ENCODE measurements around the gene SMIM36. TPM values are rescaled to one million over a fixed set of nuclear protein-coding genes. Genes with fewer than 3 reads are reported as not detected.
A peak's percentile ranks its signal among the peaks of the same experiment; 100 is the strongest.

SMIM36 gene
- total RNA-seq: not detected

DNA sequence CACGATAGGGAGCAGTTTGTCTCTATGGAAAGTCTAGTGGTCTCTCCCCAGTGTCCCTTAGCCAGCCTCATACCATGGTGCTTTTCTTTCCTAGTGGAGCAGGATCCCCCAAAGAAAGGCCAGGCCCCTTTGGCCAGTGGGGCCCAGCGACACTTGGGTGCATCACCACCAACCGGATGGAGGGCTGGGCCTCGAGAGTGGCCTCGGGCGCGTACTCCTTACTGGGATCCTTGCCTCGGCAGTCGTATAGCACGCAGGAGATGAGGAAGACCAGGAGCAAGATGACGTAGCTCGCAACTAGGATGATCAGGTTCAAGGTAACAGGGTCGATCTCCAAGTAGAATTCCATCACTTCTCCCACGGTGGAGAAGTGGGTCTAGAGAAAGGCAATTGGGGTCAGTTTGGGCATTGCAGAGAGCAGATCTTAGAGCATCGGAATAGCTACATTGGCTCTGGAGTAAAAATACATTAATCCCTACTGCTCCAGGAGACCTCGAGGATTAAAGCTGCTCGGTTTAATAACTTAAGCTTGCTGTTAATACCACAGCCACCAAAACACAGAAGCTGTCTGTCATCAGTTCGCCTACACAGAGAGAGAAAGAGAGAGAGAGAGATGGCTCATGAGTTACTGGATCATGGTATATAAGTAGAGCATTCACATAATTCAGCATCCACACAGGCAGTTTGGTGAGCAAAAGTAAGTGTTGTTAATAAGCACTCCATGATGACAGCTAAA is at the start of gene SMIM36:
Gene SMIM36, minus strand, starts transcription at position 467 of the 736 bp plus-strand sequence.
- no peaks in the 10 kb centered on the region for H3K27me3 ChIP-seq
- no peaks in the 10 kb centered on the region for H3K4me1 ChIP-seq
- H3K27ac ChIP-seq: no peak within 1 kb of the TSS
- H3K9me3 ChIP-seq: no peaks in the 10 kb centered on the region
- no peaks in the 10 kb centered on the region for H3K36me3 ChIP-seq
- TF ChIP-seq POLR2AphosphoS5 (IDR thresholded peaks at IDR 0.05): no peak
- TF ChIP-seq, protein P1, sequence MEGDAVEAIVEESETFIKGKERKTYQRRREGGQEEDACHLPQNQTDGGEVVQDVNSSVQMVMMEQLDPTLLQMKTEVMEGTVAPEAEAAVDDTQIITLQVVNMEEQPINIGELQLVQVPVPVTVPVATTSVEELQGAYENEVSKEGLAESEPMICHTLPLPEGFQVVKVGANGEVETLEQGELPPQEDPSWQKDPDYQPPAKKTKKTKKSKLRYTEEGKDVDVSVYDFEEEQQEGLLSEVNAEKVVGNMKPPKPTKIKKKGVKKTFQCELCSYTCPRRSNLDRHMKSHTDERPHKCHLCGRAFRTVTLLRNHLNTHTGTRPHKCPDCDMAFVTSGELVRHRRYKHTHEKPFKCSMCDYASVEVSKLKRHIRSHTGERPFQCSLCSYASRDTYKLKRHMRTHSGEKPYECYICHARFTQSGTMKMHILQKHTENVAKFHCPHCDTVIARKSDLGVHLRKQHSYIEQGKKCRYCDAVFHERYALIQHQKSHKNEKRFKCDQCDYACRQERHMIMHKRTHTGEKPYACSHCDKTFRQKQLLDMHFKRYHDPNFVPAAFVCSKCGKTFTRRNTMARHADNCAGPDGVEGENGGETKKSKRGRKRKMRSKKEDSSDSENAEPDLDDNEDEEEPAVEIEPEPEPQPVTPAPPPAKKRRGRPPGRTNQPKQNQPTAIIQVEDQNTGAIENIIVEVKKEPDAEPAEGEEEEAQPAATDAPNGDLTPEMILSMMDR (IDR thresholded peaks at IDR 0.05): no peak
- no peak for TF ChIP-seq POLR2A (IDR thresholded peaks at IDR 0.05)
- intact Hi-C loops (cut with DNase I; ENCODE audit: low total_unique reads): no loop called here
- H3K4me3 ChIP-seq: no peak within 1 kb of the TSS
- DNase-seq (ENCODE audit: low spot score in 2 of 2): no peak

DNA sequence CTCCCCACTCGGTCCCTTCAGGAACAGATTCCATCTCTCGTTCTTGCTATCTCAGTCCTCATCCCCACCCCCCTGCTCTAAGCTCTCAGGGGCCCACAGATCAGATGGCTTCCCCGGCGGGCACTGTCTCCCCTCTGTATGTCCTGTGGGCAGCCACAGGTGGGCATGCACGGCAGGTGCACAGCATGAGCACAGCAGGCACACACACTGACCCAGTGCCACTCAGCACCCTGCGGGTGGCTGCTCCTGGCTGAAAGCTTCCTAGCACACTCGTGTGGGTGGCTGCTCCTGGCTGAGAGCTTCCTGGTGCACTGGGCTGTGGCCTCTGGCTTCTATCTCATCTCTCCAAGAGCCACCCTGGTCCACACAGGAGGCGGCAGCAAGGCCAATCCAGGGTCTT is 44.5 kb upstream of the SMIM36 start:
- TF ChIP-seq POLR2A (IDR thresholded peaks at IDR 0.05) (no peak), POLR2AphosphoS5 (IDR thresholded peaks at IDR 0.05) (no peak)
- TF ChIP-seq, protein P1 (IDR thresholded peaks at IDR 0.05): no peak
- H3K4me3 ChIP-seq: no peak overlapping the region
- DNase-seq (ENCODE audit: low spot score in 2 of 2): no peak
- intact Hi-C loops (cut with DNase I; ENCODE audit: low total_unique reads): no loop called here
- no peak overlapping the region for H3K27ac ChIP-seq
- no peaks in the 10 kb centered on the region for H3K27me3 ChIP-seq
- no peaks in the 10 kb centered on the region for H3K9me3 ChIP-seq
- H3K36me3 ChIP-seq: no peaks in the 10 kb centered on the region
- H3K4me1 ChIP-seq: no peaks in the 10 kb centered on the region

DNA sequence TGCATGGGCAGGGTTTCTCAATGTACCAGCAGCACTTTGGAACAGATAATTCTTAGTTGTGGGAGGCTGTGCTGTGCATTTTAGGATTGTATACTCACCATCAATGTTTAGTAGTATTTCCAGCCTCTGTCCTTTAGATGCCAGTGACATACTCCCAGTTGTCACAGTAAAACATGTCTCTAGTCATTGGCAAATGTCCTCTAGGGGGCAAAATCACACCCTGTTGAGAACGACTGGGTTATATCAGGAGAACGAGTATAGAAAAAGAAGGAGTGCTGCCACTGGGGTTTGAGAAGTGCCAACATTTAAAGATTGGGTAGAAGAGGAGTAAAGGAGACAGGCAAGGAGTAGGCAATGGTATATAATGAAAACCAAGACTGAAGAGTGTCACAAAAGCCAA is 37.9 kb upstream of the SMIM36 start:
- Histone ChIP-seq H3K27ac (no peak overlapping the region), H3K4me1 (no peaks in the 10 kb centered on the region), H3K9me3 (no peaks in the 10 kb centered on the region), H3K4me3 (no peak overlapping the region), H3K36me3 (no peaks in the 10 kb centered on the region), H3K27me3 (no peaks in the 10 kb centered on the region)
- TF ChIP-seq POLR2AphosphoS5 (IDR thresholded peaks at IDR 0.05): no peak
- no peak for TF ChIP-seq POLR2A (IDR thresholded peaks at IDR 0.05)
- TF ChIP-seq, protein P1 (IDR thresholded peaks at IDR 0.05): peak in 1 of 3 donors; percentile 12
- no peak for DNase-seq (ENCODE audit: low spot score in 2 of 2)
- intact Hi-C loops (cut with DNase I; ENCODE audit: low total_unique reads): no loop called here

DNA sequence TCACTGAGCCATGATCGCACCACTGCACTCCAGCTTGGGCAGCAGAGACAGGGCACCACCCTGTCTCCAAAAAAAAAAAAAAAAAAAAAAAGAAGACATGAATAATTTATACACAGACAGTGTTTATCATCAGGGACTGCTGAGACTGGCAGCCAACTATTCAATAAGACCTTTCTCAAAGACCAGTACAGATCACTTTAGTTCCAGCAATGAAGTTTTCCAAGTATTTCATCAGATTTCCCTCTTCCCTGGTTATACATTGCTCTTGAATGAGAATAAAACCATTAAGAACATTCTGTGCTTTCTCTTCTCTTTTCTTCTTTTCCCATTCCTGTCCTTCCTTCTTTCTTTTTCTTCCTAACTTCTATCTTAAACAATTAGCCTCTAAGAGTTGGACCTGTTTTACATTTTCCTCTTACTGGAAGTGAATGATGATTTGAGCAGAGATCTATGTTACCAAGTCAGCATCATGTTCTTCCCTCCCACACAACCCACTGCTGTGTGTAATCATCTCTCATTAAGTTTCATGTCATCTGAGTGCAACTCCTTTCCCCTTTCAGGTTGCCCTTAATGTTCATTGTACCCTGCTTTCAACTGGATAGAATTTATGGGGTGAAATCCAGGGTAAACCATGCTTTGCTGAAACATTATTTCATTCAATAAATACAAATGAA is 35.9 kb upstream of the SMIM36 start:
- intact Hi-C loops (cut with DNase I; ENCODE audit: low total_unique reads): no loop called here
- no peaks in the 10 kb centered on the region for H3K36me3 ChIP-seq
- DNase-seq (ENCODE audit: low spot score in 2 of 2): no peak
- TF ChIP-seq POLR2A (IDR thresholded peaks at IDR 0.05) (no peak), POLR2AphosphoS5 (IDR thresholded peaks at IDR 0.05) (no peak)
- TF ChIP-seq, protein P1 (IDR thresholded peaks at IDR 0.05): no peak
- H3K27ac ChIP-seq: peak overlapping the region in 1 of 2 donors; percentile 19
- no peaks in the 10 kb centered on the region for H3K4me1 ChIP-seq
- H3K4me3 ChIP-seq: no peak overlapping the region
- H3K9me3 ChIP-seq: no peaks in the 10 kb centered on the region
- H3K27me3 ChIP-seq: no peaks in the 10 kb centered on the region

DNA sequence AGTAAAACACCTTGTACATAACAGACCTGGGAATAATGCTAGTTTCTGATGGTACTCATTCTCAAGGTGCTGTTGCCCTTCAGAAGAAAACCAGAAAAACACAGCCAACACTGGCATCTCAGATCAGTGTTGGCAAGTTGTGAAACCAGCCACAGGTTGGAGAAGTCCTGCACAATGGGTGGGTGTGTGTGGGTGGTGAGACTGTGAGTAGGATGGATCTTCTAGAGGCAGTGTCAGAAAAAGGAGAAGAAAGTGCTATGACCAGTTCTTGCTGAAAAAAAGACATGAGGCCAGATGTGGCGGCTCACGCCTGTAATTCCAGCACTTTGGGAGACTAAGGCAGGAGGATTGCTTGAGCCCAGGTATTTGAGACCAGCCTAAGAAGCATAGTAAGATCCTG is 35.2 kb upstream of the SMIM36 start:
- H3K4me3 ChIP-seq: no peak overlapping the region
- H3K27ac ChIP-seq: no peak overlapping the region
- intact Hi-C loops (cut with DNase I; ENCODE audit: low total_unique reads): no loop called here
- no peak for TF ChIP-seq POLR2AphosphoS5 (IDR thresholded peaks at IDR 0.05)
- no peaks in the 10 kb centered on the region for H3K9me3 ChIP-seq
- H3K27me3 ChIP-seq: no peaks in the 10 kb centered on the region
- no peak for DNase-seq (ENCODE audit: low spot score in 2 of 2)
- H3K4me1 ChIP-seq: no peaks in the 10 kb centered on the region
- H3K36me3 ChIP-seq: no peaks in the 10 kb centered on the region
